ENCODE data around the gene PRDM16.

PRDM16 gene

DNA sequence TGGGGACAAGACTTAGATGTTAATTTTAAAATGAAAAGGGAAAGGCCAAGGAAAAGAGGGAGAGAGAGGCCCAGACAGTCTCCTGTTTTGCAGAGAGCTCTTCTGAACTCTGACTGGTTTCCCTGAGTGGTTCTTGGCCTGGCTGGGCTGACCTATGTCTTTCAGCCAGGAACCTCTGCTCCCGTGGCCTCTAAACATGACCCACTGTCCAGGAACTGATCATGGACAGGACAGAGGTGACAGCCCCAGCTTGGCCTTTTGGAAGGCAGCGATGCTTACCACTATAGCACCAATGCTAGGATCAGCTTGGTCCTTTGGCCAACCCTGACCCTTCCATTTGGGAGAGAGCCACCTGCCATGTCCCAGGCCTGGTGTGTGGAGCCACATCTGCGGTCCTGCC is 55.2 kb downstream of the PRDM16 start:
- no peak for DNase-seq (ENCODE audit: low read depth)

DNA sequence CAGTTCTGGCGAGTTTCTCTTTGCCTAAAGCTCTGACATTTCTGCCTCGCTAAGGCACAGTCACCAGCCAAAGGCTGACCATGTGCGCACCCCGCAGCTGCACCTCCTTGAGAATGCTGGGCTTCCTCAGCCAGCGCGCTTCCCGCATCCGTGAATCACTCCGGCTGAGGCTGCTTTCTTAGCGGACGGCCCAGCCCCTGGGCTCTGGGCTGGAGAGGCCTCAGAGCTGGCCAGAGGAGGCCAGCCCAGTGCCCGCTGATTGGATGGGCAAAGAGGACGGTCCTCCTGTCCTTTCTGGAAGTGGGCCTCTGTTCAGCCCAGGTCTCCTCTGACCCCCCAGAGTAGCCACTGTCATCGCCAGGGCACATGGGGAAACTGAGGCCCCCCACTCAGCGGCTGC is 56.1 kb downstream of the PRDM16 start:
- no peak for DNase-seq (ENCODE audit: low read depth)

DNA sequence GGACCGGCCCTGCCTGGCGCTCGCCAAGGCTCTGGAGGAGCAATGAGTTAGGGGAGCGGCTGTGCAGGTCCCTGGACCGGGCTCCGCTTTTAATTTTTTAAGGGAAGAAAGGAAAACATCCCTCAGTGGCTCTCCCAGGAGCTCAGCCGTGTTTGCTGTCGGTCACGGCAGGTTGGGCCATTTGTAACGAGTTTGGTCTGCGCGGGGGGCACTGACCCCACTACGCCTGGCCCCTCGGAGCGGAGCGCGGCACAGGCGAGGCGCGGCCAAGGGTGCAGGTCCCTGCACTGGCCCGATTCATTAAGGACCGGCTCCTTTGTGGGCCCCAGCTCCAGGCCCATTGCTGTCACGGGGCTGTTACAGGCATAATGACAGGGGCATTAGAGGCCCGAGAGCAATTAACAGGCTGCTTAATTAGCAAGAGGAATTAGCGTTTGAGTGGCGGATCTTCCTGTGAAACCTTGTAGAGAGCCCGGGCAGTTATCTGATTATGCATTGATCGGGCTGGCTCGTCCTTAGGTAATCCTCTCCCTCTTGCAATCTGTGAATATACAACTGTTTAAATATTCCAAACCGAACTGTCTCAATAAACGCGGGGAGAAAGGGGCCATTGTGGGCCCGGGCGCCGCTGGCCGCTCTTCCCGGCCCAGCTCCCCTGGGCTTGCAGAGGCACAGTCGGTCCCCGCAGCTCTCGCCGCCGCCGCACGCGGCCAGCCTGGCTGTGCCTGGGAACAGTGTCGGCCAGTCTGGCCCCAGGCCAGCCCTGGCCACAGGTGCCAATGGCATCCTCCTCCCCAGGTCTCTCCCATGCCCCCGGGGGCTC is 56.8 kb downstream of the PRDM16 start:
- no peak for DNase-seq (ENCODE audit: low read depth)

DNA sequence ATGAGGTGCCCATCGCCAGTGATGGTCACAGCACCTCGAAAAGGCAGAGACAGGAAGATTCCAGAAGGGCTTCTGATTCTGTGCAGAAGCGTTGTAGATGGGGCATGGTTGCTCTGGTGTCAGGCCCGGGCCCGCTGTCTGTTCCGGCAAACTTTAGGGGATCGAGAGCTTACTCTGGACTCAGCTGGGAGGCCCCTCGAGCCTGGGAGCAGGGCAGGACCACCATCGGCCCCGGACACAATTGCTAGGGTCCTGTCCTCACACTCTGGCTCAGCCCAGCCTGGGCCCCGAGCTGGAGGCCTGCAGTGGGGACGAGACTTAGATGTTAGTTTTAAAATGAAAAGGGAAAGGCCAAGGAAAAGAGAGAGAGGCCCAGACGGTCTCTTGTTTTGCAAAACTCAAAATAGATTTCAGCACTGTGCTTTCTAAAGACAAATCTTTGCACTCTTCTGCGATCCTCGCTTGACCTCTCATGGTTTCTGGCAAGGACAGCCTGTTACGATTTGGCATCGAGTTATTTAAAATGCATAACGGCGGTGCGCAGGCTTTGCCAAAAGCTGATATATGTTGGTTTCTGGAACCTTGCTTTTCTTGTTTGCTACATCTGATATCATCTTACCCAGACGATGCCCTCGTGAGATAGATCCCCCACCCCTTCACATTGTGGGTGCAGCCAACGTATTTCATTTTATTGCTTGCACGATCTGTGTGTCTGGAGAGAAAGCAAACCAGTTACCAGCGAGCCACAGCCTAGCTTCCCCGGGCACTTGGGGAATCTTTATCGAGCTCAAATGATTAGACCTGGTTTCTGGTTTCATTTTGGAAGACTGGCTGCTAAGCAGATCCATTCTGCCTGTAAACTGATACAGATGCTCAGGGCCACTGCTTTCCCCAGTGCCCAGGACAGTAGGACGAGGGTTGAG is 58.0 kb downstream of the PRDM16 start:
- DNase-seq (ENCODE audit: low read depth) = no peak

DNA sequence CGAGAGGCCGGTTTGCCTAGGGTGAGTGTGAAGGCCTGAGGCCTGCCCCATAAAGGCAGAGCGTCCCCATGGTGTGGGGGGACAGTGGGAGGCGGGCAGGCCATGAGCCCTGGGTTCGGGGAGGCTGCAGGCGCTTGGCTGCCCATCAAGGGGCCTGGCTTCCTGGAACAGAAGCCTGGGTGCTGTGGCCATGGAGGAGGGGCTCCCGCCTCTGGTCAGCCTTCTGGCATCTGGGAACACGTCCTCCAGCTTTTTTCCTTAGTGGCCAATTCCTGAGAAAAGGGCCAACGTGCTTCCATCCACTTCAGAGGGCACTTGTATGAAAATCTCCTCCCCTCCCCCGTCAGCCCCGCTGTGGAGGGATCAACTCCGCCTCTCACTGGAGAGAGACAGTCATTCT is 58.7 kb downstream of the PRDM16 start:
- no peak for DNase-seq (ENCODE audit: low read depth)

DNA sequence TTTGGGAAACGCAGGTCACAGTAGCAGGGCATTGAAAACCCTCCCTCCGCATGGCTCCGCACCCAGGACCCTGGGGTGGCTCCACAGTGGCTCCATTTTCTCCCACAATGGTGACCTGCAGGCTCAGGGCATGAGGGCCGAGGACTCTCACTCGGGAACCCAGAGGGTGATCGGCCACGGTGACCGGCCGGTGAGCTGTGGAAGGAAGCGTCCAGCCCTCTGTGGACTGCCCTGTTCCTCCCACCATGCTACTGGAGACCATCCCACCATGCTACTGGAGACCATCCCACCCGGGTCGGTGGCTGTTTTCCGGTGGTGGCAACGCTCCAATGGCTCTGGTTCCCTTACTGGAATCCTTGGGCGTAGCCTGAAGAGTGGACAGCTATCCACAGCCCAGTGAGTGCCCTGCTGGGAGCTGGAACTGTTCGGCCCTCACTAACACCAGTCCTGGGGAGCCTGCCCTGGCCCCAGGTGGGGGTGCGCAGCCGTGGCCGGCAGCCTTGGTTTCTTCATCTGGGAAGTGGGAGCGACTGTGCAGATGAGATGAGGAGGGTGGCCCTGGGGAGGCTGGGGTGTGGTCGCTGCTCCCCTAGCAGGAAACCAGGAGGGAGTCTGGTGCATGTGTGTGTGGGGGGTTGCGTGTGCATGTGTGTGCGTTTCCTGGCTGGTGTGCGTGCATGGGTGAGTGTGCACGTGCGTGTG is 59.6 kb downstream of the PRDM16 start:
- DNase-seq (ENCODE audit: low read depth) = no peak

DNA sequence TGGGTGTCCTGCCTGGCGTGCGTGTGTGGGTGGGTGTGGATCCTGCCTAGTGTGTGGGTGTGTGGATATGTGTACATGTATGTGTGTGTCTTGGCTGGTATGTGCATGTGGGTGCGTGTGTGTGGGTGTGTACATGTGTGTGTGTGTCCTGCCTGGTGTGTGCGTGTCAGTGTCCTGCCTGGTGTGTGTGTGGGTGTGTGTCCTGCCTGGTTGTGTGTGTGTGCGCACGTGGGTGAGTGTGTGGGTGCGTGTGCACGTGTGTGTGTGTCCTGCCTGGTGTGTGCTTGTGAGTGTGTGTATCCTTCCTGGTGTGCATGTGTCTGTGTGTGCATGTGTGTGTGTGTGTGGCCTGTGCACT is 60.1 kb downstream of the PRDM16 start:
- DNase-seq (ENCODE audit: low read depth) = no peak

DNA sequence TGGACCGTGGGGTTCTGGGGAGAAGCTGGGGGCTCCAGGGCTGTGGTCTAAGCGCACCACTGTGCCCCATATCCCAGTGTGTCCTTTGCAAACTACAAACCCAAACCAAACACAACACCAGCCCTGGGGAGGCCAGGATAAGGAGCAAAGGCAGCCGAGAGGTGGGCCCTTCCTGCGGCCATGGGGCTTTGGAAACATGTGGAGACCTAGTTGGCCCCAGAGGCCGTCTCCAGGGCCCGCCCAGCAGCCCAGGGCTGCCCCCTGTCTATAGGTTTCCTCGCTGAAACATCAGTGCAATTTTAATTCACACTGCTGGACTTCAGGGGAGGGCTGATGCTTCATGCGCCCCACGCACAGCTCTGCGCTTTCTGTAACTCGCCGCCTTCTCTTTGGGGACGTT is 61.3 kb downstream of the PRDM16 start:
- no peak for DNase-seq (ENCODE audit: low read depth)

DNA sequence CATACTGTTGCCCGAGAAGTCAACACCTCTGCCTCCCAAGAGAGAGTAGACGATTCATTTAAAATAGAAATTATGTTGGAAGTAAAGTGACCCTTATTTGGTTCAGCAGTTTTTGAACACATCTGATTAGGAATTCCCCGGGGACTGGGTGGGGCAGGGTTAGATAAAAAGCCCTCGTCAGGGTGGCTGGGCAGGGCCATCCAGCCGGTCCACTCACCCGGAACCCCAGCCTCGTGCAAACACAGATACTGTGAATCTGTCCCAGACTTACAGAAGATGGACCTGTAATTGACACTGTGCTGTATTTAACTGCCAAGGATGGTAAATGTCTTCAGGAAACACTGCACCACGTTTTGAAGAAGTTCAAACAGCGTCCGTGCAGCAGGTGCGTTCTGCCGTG is 63.7 kb downstream of the PRDM16 start:
- DNase-seq (ENCODE audit: low read depth) = no peak

DNA sequence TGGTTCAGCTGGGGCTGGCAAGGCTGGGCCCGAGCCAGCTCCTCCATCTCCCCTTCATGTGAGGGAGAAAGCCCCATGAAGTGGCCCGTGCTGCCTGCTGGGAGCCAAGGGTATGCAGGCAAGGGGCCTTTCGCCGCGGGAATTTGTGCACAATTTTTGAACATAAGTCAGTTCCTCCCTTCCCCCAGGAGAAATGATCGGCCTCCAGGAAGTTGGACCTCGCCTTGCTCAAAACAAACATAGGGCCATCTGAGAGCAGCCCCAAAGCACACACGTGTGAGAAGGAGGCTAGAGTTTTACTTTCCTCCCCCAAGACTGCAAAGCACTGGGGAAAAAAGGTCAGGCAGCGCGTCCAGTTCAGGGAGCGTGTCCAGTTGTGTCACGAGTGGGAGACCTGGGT is 64.7 kb downstream of the PRDM16 start:
- no peak for DNase-seq (ENCODE audit: low read depth)

DNA sequence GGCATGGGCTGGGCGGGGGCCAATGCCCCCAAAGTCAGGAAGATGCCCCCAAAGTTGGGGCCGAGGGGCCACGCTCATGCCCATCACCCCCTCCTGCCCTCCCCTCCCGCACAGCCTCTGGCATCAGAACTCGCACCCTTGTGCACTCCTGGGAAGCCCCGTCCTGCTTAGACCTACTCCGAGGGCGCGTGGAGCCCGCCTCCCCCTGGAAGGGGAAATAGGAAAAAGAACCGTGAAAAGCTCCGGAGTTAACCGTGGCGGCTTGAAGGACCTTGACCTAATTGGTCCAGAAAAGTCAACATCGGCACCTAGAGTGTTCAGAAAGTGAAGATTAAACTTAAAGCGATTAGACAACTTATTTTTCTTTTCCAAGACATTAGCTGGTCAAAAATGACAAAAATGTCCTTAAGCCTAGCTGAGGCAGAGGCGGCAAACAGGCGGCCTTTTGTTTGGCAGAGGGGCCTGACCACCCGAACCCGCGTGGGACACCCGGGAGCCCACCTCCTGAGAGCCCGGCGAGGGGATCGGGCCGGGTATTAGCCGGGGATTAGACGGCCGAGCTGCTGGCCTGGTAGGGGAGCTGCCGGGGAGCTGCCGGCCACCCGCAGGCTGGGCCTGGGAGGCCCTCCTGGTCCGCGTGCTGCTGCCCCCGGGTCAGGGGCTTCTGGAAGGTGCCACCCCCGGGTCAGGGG is 65.5 kb downstream of the PRDM16 start:
- DNase-seq (ENCODE audit: low read depth) = no peak

DNA sequence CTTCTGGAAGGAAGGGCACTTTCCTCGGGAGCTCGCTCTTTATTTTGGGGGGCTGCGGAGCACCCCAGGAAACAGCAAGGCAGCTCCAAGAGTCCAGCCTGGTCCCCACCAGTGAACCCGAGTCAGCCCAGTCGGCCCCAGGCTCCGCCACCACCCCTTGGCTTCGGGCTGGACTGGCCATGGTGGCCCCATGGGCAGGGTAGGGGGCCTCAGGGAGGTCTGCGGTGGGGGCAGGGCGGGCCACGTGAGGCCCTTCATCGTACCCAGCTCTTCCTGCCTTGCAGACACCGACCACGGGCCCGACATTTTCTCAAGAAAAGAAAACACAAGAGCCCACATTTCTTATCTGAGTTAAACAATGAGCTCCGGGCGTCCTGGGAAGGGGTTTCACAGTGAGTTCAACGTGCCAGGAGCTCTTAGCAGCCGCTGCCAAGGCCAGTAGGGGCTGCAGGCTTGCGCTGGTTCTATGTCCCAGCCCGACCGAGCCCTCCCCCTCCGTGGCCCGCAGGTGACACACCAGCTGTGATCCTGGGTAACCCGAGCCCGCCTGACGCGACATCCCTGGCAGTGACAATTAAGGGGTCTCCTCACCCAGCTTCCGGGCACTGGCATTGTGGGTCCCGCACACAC is 66.2 kb downstream of the PRDM16 start:
- DNase-seq (ENCODE audit: low read depth) = no peak

DNA sequence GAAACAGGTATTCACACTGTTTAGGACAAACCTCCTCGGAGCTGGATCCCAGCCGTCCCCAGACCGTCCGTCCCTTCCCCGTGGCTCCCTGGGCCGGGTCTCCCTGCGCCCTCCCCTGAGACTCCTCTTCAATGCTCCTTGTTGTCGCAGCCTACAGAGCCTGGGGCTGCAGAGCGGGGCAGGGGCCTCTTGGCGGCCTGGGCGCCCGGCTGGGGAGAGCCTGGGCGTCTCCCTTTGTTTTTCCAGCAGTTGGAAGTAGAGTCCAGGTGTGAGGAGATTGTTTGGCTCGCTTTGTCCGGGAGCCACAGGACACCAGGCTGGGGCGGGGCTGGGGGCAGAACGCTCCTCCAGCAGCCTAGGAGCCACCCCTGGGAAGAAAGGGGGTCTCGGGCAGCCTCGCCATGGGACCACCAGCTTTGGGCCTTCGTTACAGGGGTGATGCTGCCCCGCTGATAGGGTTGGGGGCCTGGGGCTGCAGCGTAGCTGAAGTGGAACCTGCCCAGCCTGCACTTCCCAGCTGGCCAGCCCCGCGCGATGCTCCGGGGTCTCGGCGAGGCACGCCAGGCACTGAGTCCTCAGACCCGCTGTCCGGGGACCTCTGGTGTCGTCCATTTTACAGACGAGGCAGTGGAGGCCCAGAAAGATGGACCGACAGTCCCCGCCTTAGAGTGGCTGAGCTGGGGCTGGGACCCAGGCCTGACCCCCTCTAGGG is 66.9 kb downstream of the PRDM16 start:
- DNase-seq (ENCODE audit: low read depth) = no peak

DNA sequence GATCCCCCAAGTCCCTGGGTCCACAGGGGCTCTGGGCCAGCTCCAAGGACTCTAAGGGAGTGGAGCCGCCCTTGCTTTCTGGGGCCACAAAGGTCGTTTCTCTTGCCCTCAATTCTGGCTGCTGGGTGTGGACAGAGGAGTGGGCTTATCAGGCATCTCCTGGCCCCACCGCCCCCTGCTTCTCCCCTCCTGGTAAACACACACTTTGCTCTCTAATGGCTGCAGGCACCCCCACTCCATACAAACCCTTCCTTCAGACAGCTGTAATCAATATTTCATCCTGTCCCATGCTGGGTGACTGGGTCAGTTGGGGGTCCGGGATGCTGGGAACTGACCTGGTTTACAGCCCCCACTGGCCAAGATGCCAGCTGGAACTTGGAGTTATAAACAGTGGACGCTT is 67.5 kb downstream of the PRDM16 start:
- DNase-seq (ENCODE audit: low read depth) = no peak

DNA sequence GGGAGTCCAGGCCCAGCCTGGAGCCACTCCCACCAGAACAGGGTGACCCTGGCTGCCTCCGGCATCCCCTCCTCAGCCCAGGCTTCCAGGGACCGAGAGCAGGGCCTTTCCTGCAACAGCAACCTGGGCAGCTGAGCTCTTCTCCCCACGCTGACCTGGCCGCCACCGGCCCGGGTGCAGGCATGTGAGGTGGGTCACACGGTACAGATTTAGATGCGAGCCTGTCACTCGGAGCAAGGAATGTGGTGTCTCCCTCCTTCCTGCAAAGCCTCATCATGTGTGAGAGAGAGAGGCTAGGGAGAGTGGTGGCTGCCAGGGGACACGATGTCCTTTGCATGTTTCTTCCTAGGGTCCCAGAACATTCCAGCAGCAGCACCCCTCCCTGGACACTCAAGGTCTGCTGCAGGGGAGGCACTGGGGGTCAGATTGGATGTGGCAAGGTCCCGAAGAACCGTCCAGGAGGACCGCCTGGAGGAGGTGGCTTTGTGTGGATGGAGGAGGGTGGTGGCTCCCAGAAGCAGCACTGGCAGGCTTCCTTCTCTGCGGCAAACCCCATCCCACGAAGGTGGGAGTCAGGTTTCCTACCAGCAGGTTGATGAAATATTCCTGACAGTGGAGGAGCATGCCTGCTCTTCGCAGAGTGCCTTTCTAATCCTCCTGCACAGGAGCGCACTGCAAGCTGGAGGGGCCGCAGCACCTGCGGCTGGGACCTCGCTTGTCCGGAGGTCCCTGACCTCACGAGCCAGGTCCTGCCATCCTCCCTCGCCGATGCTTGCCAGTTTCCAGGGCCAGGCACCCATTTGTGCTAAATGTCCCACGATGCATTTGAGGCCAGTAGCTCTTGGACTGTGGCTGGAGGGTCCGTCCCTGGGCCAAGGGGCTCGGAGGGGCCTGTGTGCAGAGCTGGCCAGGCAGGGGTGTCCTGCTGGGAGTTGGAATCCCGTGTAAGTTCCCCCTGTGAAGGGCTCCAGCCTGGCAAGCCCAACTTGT is 68.4 kb downstream of the PRDM16 start:
- no peak for DNase-seq (ENCODE audit: low read depth)

DNA sequence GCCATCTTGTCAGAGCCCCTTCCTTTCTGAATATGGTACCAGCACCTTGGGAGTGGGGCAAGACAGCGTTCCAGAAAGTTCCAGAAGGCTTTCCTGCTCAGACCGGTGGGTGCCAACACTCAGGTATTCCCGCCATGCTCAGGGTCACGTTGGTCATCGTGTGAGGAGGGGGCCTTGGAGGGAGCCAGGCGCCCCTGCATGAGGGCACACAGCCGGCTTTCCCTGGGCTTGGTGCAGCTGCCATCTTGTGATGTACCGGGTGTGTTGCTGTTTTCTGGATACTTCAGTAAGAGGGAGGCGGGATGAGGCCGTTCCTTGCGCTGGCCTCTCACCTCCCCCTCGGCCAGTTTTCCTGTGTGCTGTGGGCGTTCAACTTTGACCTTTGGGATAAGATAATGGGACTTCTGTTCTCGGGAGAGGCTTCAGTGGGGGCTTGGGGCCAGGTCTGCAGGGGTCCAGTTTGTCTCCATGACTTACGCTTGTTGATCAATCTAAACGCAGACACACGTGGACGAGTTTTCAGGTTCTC is 69.7 kb downstream of the PRDM16 start:
- DNase-seq (ENCODE audit: low read depth) = no peak

DNA sequence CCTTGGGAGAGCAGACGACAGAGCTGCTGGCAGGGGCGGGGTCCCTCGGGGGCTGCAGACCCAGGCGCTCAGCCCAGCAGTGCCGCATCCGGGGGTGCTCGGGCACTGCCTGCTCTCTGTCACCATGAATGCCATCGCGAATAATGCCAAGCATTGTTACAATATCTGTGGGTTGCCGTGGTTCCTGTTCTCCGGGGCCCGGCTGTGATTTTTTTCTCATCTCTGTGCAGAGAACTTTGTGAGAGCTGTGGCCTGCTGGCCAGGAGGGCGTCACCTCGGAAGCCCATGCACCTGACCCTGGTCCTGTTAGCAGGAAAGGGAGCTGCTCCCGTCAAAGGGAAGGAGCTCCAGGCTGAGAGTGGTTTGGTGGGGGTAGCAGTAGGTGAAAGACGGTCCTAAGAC is 70.4 kb downstream of the PRDM16 start:
- no peak for DNase-seq (ENCODE audit: low read depth)

DNA sequence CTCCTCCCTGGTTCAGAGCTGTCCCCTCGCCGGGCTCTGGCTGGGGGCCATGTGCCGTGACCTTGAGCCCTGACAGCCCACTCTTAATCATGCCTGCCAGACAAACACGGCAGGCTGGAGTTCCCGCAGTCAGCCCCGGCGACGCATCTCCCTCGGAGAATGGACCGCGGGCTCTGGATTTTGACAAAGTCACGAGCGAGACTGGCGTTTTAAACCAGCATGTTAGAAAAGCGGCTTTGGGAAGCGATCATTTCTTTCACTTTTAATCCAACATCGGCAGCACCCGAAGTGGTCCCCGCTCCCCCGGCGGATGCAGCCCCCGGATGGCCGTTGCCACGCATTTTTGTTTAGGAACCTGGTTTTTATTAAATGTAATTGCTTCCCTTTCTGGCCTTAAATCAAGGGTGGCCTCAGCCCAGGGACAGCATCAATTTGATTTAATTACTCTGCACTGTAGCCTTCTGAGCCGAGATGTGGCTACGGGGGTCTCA is 70.9 kb downstream of the PRDM16 start:
- no peak for DNase-seq (ENCODE audit: low read depth)

DNA sequence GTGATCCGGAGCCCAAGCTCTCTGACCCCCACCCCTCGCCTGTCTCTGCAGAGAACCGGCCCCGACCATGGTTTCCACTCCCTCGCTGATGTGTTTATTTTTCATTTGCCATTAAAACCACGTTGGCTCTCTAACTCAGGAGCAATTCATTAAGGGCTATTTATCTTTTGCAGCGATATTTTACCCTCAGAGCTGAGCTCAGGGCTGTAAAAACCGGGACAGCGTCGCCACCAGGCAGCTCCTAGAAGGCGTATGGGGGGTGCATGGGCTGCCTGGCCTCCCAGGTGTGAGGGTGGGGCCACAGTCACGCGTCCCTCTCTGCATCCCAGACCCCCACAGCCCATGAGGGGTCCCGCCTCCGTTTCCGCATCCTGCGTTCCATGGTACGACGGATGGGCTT is 71.4 kb downstream of the PRDM16 start:
- no peak for DNase-seq (ENCODE audit: low read depth)
